K562 (cell line): ENCODE results near the gene UBALD2. TPM values are rescaled to one million over a fixed set of nuclear protein-coding genes. Genes with fewer than 3 reads are reported as not detected.
A peak's percentile ranks its signal among the peaks of the same experiment; 100 is the strongest.
"Not testable (repeated sequence)": the region's sequence is repeated elsewhere in the genome, so short reads cannot be mapped to it uniquely, and the experiment has no call there.

ENCODE experiments used
- ATAC-seq: fragments of 200-7000 bp; cut with Tn5 transposase; 3 replicates; pipeline ENCODE4 v1.9.1; 2020; ENCODE audit warnings: moderate library complexity
- BruUV-seq: library from RNA; stranded (reverse); fragments of 400-500 nt; replicated peaks from 2 replicates; lab custom pipeline; 2021; lab: Mats Ljungman, UMichigan
- CTCF ChIA-PET: fragments of 300-600 bp; formaldehyde crosslinking; extraction: SDS; loops from one replicate; lab custom pipeline; 2021; ENCODE audit warnings: low intra/inter-chr PET ratio; lab: Yijun Ruan, JAX
- POLR2A ChIA-PET: fragments of 300-600, 350-650 bp; sonication (Branson Sonifier 250); formaldehyde crosslinking; extraction: SDS; loops from one replicate; lab custom pipeline; 2021; ENCODE audit warnings: antibody characterized with exemption, inconsistent platforms; lab: Yijun Ruan, JAX
- DNase-seq, 4 experiments: peaks; one replicate each; pipeline versions ENCODE4 v3.0.0 to v3.0.0-alpha.2; 2011 to 2018; ENCODE audit warnings: low spot score in 3 of 4, mixed read lengths in 3 of 4; ENCODE audit errors: extremely low read depth in 1 of 4
- FAIRE-seq: peaks from 2 replicates; lab custom pipeline; 2011; peaks lifted over from hg19 to GRCh38; lab: Jason Lieb, UNC
- H2AFZ ChIP-seq: 2 replicates; pipeline ENCODE4 v1.6.0; 2011; ENCODE audit warnings: low read depth, low read length, control low read depth, inconsistent platforms
- H3K27ac ChIP-seq: fragments of 200-600 bp; 3 replicates; pipeline ENCODE4 v1.8.0; 2011; ENCODE audit warnings: low read depth, mild to moderate bottlenecking, control low read depth, inconsistent platforms, low read length, moderate library complexity, mixed read lengths; ENCODE audit errors: extremely low read depth
- H3K27me3 ChIP-seq, 2 experiments: fragments of 300-600 bp in 1 of 2; 2 replicates in 1 of 2; 3 replicates in 1 of 2; pipeline versions ENCODE4 v1.6.0 to v1.8.0; 2011; ENCODE audit warnings: inconsistent platforms in 2 of 2, low read length in 2 of 2, mild to moderate bottlenecking in 1 of 2, mixed read lengths in 1 of 2, moderate library complexity in 1 of 2; ENCODE audit not compliant: control insufficient read depth in 2 of 2, insufficient read depth in 2 of 2
- H3K36me3 ChIP-seq: fragments of 300-600 bp; 3 replicates; pipeline ENCODE4 v1.8.0; 2011; ENCODE audit warnings: mild to moderate bottlenecking, low read length, inconsistent platforms; ENCODE audit not compliant: control insufficient read depth, insufficient read depth
- H3K4me1 ChIP-seq, 2 experiments: fragments of 200-600 bp in 1 of 2; replicated peaks in 1 of 2; 2 replicates in 1 of 2; 3 replicates in 1 of 2; pipeline versions ENCODE4 v1.5.1 to v1.8.0; 2011; ENCODE audit warnings: inconsistent platforms in 2 of 2, low read length in 2 of 2, mild to moderate bottlenecking in 1 of 2, mixed read lengths in 1 of 2, moderate library complexity in 1 of 2; ENCODE audit not compliant: control insufficient read depth in 2 of 2, insufficient read depth in 2 of 2
- H3K4me2 ChIP-seq: 2 replicates; pipeline ENCODE4 v1.6.1; 2011; ENCODE audit warnings: low read length, control low read depth, inconsistent platforms, mixed read lengths; ENCODE audit not compliant: insufficient read depth
- H3K4me3 ChIP-seq: fragments of 200-600 bp; sonication (generic), shearing (Covaris generic); 2 replicates; pipeline ENCODE4 v1.5.1; 2016; ENCODE audit warnings: control low read depth, inconsistent platforms
- H3K79me2 ChIP-seq: fragments of 200-600 bp; 3 replicates; pipeline ENCODE4 v1.8.0; 2011; ENCODE audit warnings: low read length, inconsistent platforms; ENCODE audit not compliant: control insufficient read depth, insufficient read depth
- H3K9ac ChIP-seq, 2 experiments: 2 replicates each; pipeline versions ENCODE4 v1.6.0 to v1.6.1; 2011; ENCODE audit warnings: low read depth in 2 of 2, low read length in 2 of 2, control low read depth in 1 of 2, inconsistent platforms in 1 of 2, mild to moderate bottlenecking in 1 of 2, mixed read lengths in 1 of 2; ENCODE audit not compliant: insufficient read depth in 1 of 2
- H3K9me1 ChIP-seq: one replicate; pipeline ENCODE4 v1.6.0; 2011; ENCODE audit warnings: inconsistent platforms, mild to moderate bottlenecking, low read length, moderate library complexity; ENCODE audit not compliant: control insufficient read depth, insufficient read depth
- H3K9me3 ChIP-seq: replicated peaks from 2 replicates; pipeline ENCODE4 v1.5.1; 2011; ENCODE audit warnings: low read depth, low read length, inconsistent platforms; ENCODE audit not compliant: control insufficient read depth, insufficient read depth
- H4K20me1 ChIP-seq: replicated peaks from 2 replicates; pipeline ENCODE4 v1.6.1; 2011; ENCODE audit warnings: low read length, inconsistent platforms, mixed read lengths; ENCODE audit not compliant: control insufficient read depth, insufficient read depth
- ARNT ChIP-seq, 2 experiments: fragments of 450-650 bp; IDR thresholded peaks; 2 replicates each; pipeline ENCODE4 v1.6.1; 2016; ENCODE audit warnings: mild to moderate bottlenecking in 1 of 2
- BHLHE40 ChIP-seq: IDR thresholded peaks from 2 replicates; pipeline ENCODE4 v1.6.1; 2011; ENCODE audit warnings: low read length, improper control_type of control experiment
- CTBP1 ChIP-seq: fragments of 450-650 bp; IDR thresholded peaks from 2 replicates; pipeline ENCODE4 v1.6.1; 2016; ENCODE audit warnings: borderline replicate concordance
- DACH1 ChIP-seq: fragments of 450-650 bp; IDR thresholded peaks from 2 replicates; pipeline ENCODE4 v1.6.1; 2018; ENCODE audit not compliant: partially characterized antibody
- ESRRA ChIP-seq: fragments of 450-650 bp; IDR thresholded peaks from 2 replicates; pipeline ENCODE4 v1.6.1; 2014; ENCODE audit warnings: low read depth, mild to moderate bottlenecking, moderate library complexity, borderline replicate concordance
- HDAC1 ChIP-seq, 2 experiments: fragments of 450-650 bp; IDR thresholded peaks; 2 replicates each; pipeline ENCODE4 v1.6.1; 2016 to 2017; ENCODE audit warnings: inconsistent platforms in 1 of 2, mild to moderate bottlenecking in 1 of 2, moderate library complexity in 1 of 2
- MTA1 ChIP-seq: fragments of 450-650 bp; IDR thresholded peaks from 2 replicates; pipeline ENCODE4 v1.6.1; 2017; ENCODE audit warnings: borderline replicate concordance
- NR2C1 ChIP-seq, 2 experiments: fragments of 450-650 bp; IDR thresholded peaks; 2 replicates each; pipeline ENCODE4 v1.6.1; 2017; ENCODE audit warnings: mild to moderate bottlenecking in 2 of 2, antibody characterized with exemption in 1 of 2, inconsistent platforms in 1 of 2, missing compliant biosample characterization in 1 of 2, missing genetic modification characterization in 1 of 2
- RAD51 ChIP-seq: fragments of 450-650 bp; IDR thresholded peaks from 2 replicates; pipeline ENCODE4 v1.7.1; 2016; ENCODE audit warnings: low read depth, mild to moderate bottlenecking, borderline replicate concordance
- TFAP4 ChIP-seq: sonication (generic); formaldehyde crosslinking; IDR thresholded peaks from 2 replicates; pipeline ENCODE4 v1.8.0; 2022; ENCODE audit warnings: missing genetic modification reagents, mild to moderate bottlenecking, moderate library complexity, borderline replicate concordance
- WGBS: fragments of 100-300 bp; shearing (Covaris generic); methylation state at CpG from one replicate; pipeline ENCODE4 v1.1.6; 2016; ENCODE audit warnings: low coverage, mixed read lengths; ENCODE audit not compliant: insufficient coverage; ENCODE audit errors: missing lambda C conversion rate; 5-methylcytosine and 5-hydroxymethylcytosine counted together
- in situ Hi-C: fragments of 300-500 bp; cut with MboI; formaldehyde crosslinking; loops from 4 replicates; pipeline ENCODE4 v1.15.0; 2018; ENCODE audit warnings: inconsistent platforms, mixed read lengths
- intact Hi-C: fragments of 100-400 bp; cut with micrococcal nuclease; formaldehyde crosslinking; loops from 2 replicates; pipeline ENCODE4 v1.14.2; 2022
- polyA plus RNA-seq, 8 experiments: library from polyadenylated mRNA; depleted of rRNA in 4 of 8; stranded (reverse) in 5 of 8; unstranded in 3 of 8; fragments of >200 nt; fragmentation: Nextera tagmentation in 2 of 8; fragmentation: Illumina TruSeq in 1 of 8; extraction: Ambion mirVana in 2 of 8; extraction: Trizol in 1 of 8; gene quantifications; 2 replicates each; pipeline versions ENCODE4 v1.2.1 to v1.2.3, GENCODE V29; 2011 to 2014; ENCODE audit warnings: inconsistent platforms in 1 of 8, missing spikeins in 1 of 8
- total RNA-seq, 7 experiments: library from RNA; depleted of rRNA in 6 of 7; stranded (reverse); fragments of >200 nt in 6 of 7; fragmentation: Illumina TruSeq in 2 of 7; extraction: Trizol in 2 of 7; gene quantifications; 2 replicates each; pipeline versions ENCODE4 v1.2.1 to v1.2.3, GENCODE V29; 2011 to 2021; ENCODE audit warnings: low replicate concordance in 1 of 7

UBALD2 gene
- total and polyA plus RNA-seq, 9 of the 15 experiments (the other 6 are each of a cell fraction or from before 2014, with no cell fraction given) = 2.3 to 94.1 (median 25.3) TPM

- H2AFZ ChIP-seq, H3K4me2 ChIP-seq, H3K27ac ChIP-seq, DNase-seq, H3K27me3 ChIP-seq, CTCF ChIA-PET, H3K36me3 ChIP-seq, intact Hi-C loops, FAIRE-seq, H3K4me3 ChIP-seq, H3K9me3 ChIP-seq, ATAC-seq, H4K20me1 ChIP-seq, H3K9me1 ChIP-seq, H3K9ac ChIP-seq, BruUV-seq, in situ Hi-C loops: not testable (repeated sequence)
- 82% methylated on average over 8 of the region's 8 CpGs for WGBS
- Histone ChIP-seq H3K4me1 (peaks cover 29 to 31% of the 10 kb centered on the region in 2 experiments), H3K79me2 (peaks cover 21% of the 10 kb centered on the region)
- POLR2A ChIA-PET = interaction anchor here (0.9 to 17.8 kb wide), 6 partner anchors 10 to 26 kb away, joined by 3 to 227 read pairs (median 5); partner anchors contain the start of gene UBALD2
These were observed 20.4 kb upstream of the UBALD2 start for GRCh38 chr17:76244721-76245120.

GRCh38 chr17:76246080-76247066 is 18.8 kb upstream of the UBALD2 start:
- peak; percentile 92 for ATAC-seq
- ChIA-PET CTCF (no interaction called here), POLR2A (interaction anchor here (0.6 to 17.8 kb wide), 15 partner anchors 8 to 438 kb away, joined by 3 to 227 read pairs (median 4); partner anchors contain the start of gene UBALD2)
- WGBS = 53% methylated on average over 7 of the region's 7 CpGs
- H3K27me3 ChIP-seq = no peaks in the 10 kb centered on the region
- intact Hi-C loops = no loop called here
- in situ Hi-C loops = no loop called here
- no TSS peak for BruUV-seq
- DNase-seq = peak in 2 of 4 experiments; percentile 41 to 60
- H2AFZ ChIP-seq = peak overlapping the region; percentile 37
- H3K4me2 ChIP-seq = peak overlapping the region; percentile 41; the same call in 1 of the 2 replicates
- peak; percentile 86 for FAIRE-seq
- H3K4me1 ChIP-seq = peaks cover 21 to 29% of the 10 kb centered on the region in 2 experiments
- no peaks in the 10 kb centered on the region for H3K36me3 ChIP-seq
- peak overlapping the region; percentile 17 to 53; a peak in 2 of 4 replicates for H3K9ac ChIP-seq
- H3K9me1 ChIP-seq = no peaks in the 10 kb centered on the region
- H3K9me3 ChIP-seq = no peaks in the 10 kb centered on the region
- H3K27ac ChIP-seq = peak overlapping the region; percentile 24; the same call in 2 of the 3 replicates
- peaks cover 10% of the 10 kb centered on the region for H3K79me2 ChIP-seq
- no peak overlapping the region for H3K4me3 ChIP-seq
- no peaks in the 10 kb centered on the region for H4K20me1 ChIP-seq
- TF ChIP-seq ARNT (IDR thresholded peaks at IDR 0.05) (peak in 1 of 2 experiments; percentile 69; a peak in 1 of 4 replicates), NR2C1 (IDR thresholded peaks at IDR 0.05) (no peak), NR2C1 (tag; IDR thresholded peaks at IDR 0.05) (peak; percentile 46; the same call in 1 of the 2 replicates), BHLHE40 (peak; percentile 72), DACH1 (peak; percentile 43), RAD51 (0 out of 2 replicates have a peak, but pooled peaks have one; percentile 30), TFAP4 (CRISPR knock-in tag) (peak; percentile 95), MTA1 (peak; percentile 55; the same call in 1 of the 2 replicates), CTBP1 (peak; percentile 68; the same call in 1 of the 2 replicates), ESRRA (0 out of 2 replicates have a peak, but pooled peaks have one; percentile 20), HDAC1 (IDR thresholded peaks at IDR 0.05) (peak in 1 of 2 experiments; percentile 52; a peak in 1 of 4 replicates)
